GF-D8 (cell line): ENCODE measurements around the gene LPCAT1.
"Not testable (repeated sequence)": the region's sequence is repeated elsewhere in the genome, so short reads cannot be mapped to it uniquely, and the experiment has no call there.

ENCODE experiments used
- DNase-seq: peaks from one replicate; lab custom pipeline; 2025; lab: John Stamatoyannopoulos, UW

The LPCAT1 gene

GRCh38 chr5:1480217-1480616 lies 43.5 kb downstream of the LPCAT1 start:
- no peak for DNase-seq

- DNase-seq: peak; percentile 9
Measured at GRCh38 chr5:1479581-1480188, 44.1 kb downstream of the LPCAT1 start.

GRCh38 chr5:1479066-1479465 lies 44.7 kb downstream of the LPCAT1 start:
- no peak for DNase-seq

- no peak for DNase-seq
Measured at GRCh38 chr5:1478271-1479035, 45.3 kb downstream of the LPCAT1 start.

GRCh38 chr5:1477341-1477740 lies 46.4 kb downstream of the LPCAT1 start:
- DNase-seq: no peak

- DNase-seq: no peak
Measured at GRCh38 chr5:1476967-1477310, 46.8 kb downstream of the LPCAT1 start.

GRCh38 chr5:1476181-1476966 lies 47.4 kb downstream of the LPCAT1 start:
- DNase-seq: no peak

- not testable (repeated sequence) for DNase-seq
Measured at GRCh38 chr5:1475544-1475900, 48.2 kb downstream of the LPCAT1 start.

- DNase-seq: no peak
Measured at GRCh38 chr5:1474866-1475543, 48.8 kb downstream of the LPCAT1 start.

- no peak for DNase-seq
Measured at GRCh38 chr5:1474183-1474839, 49.4 kb downstream of the LPCAT1 start.

GRCh38 chr5:1473746-1474145 lies 50.0 kb downstream of the LPCAT1 start:
- no peak for DNase-seq

GRCh38 chr5:1472964-1473628 lies 50.7 kb downstream of the LPCAT1 start:
- DNase-seq: no peak

- DNase-seq: no peak
Measured at GRCh38 chr5:1471997-1472963, 51.5 kb downstream of the LPCAT1 start.

- no peak for DNase-seq
Measured at GRCh38 chr5:1471240-1471853, 52.4 kb downstream of the LPCAT1 start.

- DNase-seq: no peak
Measured at GRCh38 chr5:1470762-1471211, 53.0 kb downstream of the LPCAT1 start.

GRCh38 chr5:1468629-1469527 lies 54.9 kb downstream of the LPCAT1 start:
- no peak for DNase-seq

- DNase-seq: no peak
Measured at GRCh38 chr5:1468247-1468612, 55.5 kb downstream of the LPCAT1 start.

- no peak for DNase-seq
Measured at GRCh38 chr5:1467341-1468246, 56.2 kb downstream of the LPCAT1 start.
